GM18511 (cell line): ENCODE measurements around the gene HNRNPUL1.
A peak's percentile ranks its signal among the peaks of the same experiment; 100 is the strongest.

ENCODE experiments used
- ATAC-seq: cut with Tn5 transposase; IDR thresholded peaks from one replicate; pipeline ENCODE4 v1.9.1; 2021; ENCODE audit warnings: mild to moderate bottlenecking, moderate library complexity; ENCODE audit not compliant: unreplicated experiment

HNRNPUL1 gene

GRCh38 chr19:41307090-41307875, 43.1 kb downstream of the HNRNPUL1 start:
- no peak for ATAC-seq

- ATAC-seq = no peak
These were observed 43.8 kb downstream of the HNRNPUL1 start for GRCh38 chr19:41307954-41308449.

GRCh38 chr19:41308450-41309179, 44.4 kb downstream of the HNRNPUL1 start:
- ATAC-seq = no peak

- ATAC-seq = peak; percentile 15
These were observed 45.2 kb downstream of the HNRNPUL1 start for GRCh38 chr19:41309180-41310032.

GRCh38 chr19:41310033-41310831, 46.1 kb downstream of the HNRNPUL1 start, which contains the start of gene CCDC97:
TSS of gene CCDC97 (plus strand) at chr19:41310172. CDS start at chr19:41310311, 139 bp downstream.
- ATAC-seq = peak; percentile 75

GRCh38 chr19:41311072-41311471, 46.9 kb downstream of the HNRNPUL1 start:
- ATAC-seq = no peak

GRCh38 chr19:41311613-41312012, 47.4 kb downstream of the HNRNPUL1 start:
- ATAC-seq = no peak

GRCh38 chr19:41316306-41316920, 52.2 kb downstream of the HNRNPUL1 start:
- no peak for ATAC-seq

- no peak for ATAC-seq
These were observed 54.7 kb downstream of the HNRNPUL1 start for GRCh38 chr19:41318696-41319499.

- ATAC-seq = no peak
These were observed 55.5 kb downstream of the HNRNPUL1 start for GRCh38 chr19:41319500-41320184.

- no peak for ATAC-seq
These were observed 56.0 kb downstream of the HNRNPUL1 start for GRCh38 chr19:41320185-41320518.

- no peak for ATAC-seq
These were observed 56.4 kb downstream of the HNRNPUL1 start for GRCh38 chr19:41320568-41320967.

- ATAC-seq = no peak
These were observed 57.0 kb downstream of the HNRNPUL1 start for GRCh38 chr19:41321204-41321599.

- no peak for ATAC-seq
These were observed 57.6 kb downstream of the HNRNPUL1 start for GRCh38 chr19:41321600-41322270.

- ATAC-seq = no peak
These were observed 58.3 kb downstream of the HNRNPUL1 start for GRCh38 chr19:41322451-41322850.

GRCh38 chr19:41323023-41323422, 58.9 kb downstream of the HNRNPUL1 start:
- no peak for ATAC-seq

GRCh38 chr19:41323430-41324125, 59.4 kb downstream of the HNRNPUL1 start:
- no peak for ATAC-seq
